Liver (tissue), 9 donors: ENCODE results near the gene RTN4RL1. TPM values are rescaled to one million over a fixed set of nuclear protein-coding genes. Genes with fewer than 3 reads are reported as not detected.
A peak's percentile ranks its signal among the peaks of the same experiment; 100 is the strongest.
"Not testable (repeated sequence)": the region's sequence is repeated elsewhere in the genome, so short reads cannot be mapped to it uniquely, and the experiment has no call there.

ENCODE experiments used
- DNase-seq: peaks from one replicate; pipeline ENCODE4 v3.0.0-alpha.2; 2017; ENCODE audit warnings: low spot score
- H3K27ac ChIP-seq, 2 donors: one replicate each; pipeline ENCODE4 v1.7.0; 2013; ENCODE audit warnings: inconsistent platforms in 2 of 2, low read length in 2 of 2, control low read depth in 1 of 2, low read depth in 1 of 2, mild to moderate bottlenecking in 1 of 2
- H3K27me3 ChIP-seq, 4 donors: one replicate each; pipeline versions ENCODE4 v1.6.1 to v1.7.0; 2013; ENCODE audit warnings: low read length in 3 of 4, inconsistent platforms in 1 of 4, mild to moderate bottlenecking in 1 of 4, moderate library complexity in 1 of 4; ENCODE audit not compliant: control insufficient read depth in 4 of 4, insufficient read depth in 4 of 4
- H3K36me3 ChIP-seq, 4 donors: one replicate each; pipeline versions ENCODE4 v1.6.1 to v1.7.0; 2013; ENCODE audit warnings: low read length in 3 of 4, mild to moderate bottlenecking in 3 of 4, low read depth in 1 of 4, moderate library complexity in 1 of 4; ENCODE audit not compliant: control insufficient read depth in 4 of 4, insufficient read depth in 3 of 4
- H3K4me1 ChIP-seq, 4 donors: one replicate each; pipeline versions ENCODE4 v1.6.1 to v1.7.0; 2013; ENCODE audit warnings: low read length in 3 of 4, mild to moderate bottlenecking in 3 of 4, moderate library complexity in 1 of 4; ENCODE audit not compliant: control insufficient read depth in 4 of 4, insufficient read depth in 4 of 4
- H3K4me3 ChIP-seq, 3 donors: one replicate each; pipeline versions ENCODE4 v1.6.1 to v1.7.0; 2013; ENCODE audit warnings: low read length in 3 of 3, control low read depth in 1 of 3, low read depth in 1 of 3, mild to moderate bottlenecking in 1 of 3
- H3K9ac ChIP-seq, 2 donors: one replicate each; pipeline ENCODE4 v1.7.0; 2013; ENCODE audit warnings: low read length in 2 of 2, mild to moderate bottlenecking in 2 of 2, moderate library complexity in 2 of 2, control low read depth in 1 of 2, low read depth in 1 of 2
- H3K9me3 ChIP-seq, 4 donors: one replicate each; pipeline versions ENCODE4 v1.6.1 to v1.7.0; 2013; ENCODE audit warnings: low read length in 3 of 4; ENCODE audit not compliant: control insufficient read depth in 4 of 4
- EGR1 ChIP-seq, 2 donors: IDR thresholded peaks; 2 replicates each; pipeline ENCODE4 v1.6.1; 2016 to 2018; ENCODE audit warnings: antibody characterized with exemption in 2 of 2, low read depth in 2 of 2
- FOXA1 ChIP-seq: IDR thresholded peaks from 2 replicates; pipeline ENCODE4 v1.6.1; 2016; ENCODE audit warnings: antibody characterized with exemption
- GABPA ChIP-seq, 2 donors: IDR thresholded peaks in 1 of 2; conservative IDR thresholded peaks in 1 of 2; 2 replicates each; pipeline ENCODE4 v1.6.1; 2016; ENCODE audit warnings: antibody characterized with exemption in 2 of 2, mild to moderate bottlenecking in 1 of 2, moderate library complexity in 1 of 2
- HNF4A ChIP-seq, 2 donors: conservative IDR thresholded peaks; 2 replicates each; pipeline ENCODE4 v1.6.1; 2016; ENCODE audit warnings: antibody characterized with exemption in 2 of 2, mild to moderate bottlenecking in 2 of 2
- JUND ChIP-seq, 2 donors: IDR thresholded peaks; 2 replicates each; pipeline ENCODE4 v1.6.1; 2016; ENCODE audit warnings: antibody characterized with exemption in 2 of 2
- NR2F2 ChIP-seq: IDR thresholded peaks from 2 replicates; pipeline ENCODE4 v1.6.1; 2016; ENCODE audit warnings: antibody characterized with exemption
- RAD21 ChIP-seq, 2 donors: IDR thresholded peaks; 2 replicates each; pipeline ENCODE4 v1.6.1; 2016; ENCODE audit warnings: antibody characterized with exemption in 2 of 2, mild to moderate bottlenecking in 2 of 2
- RXRA ChIP-seq, 2 donors: IDR thresholded peaks; 2 replicates each; pipeline ENCODE4 v1.6.1; 2017 to 2018; ENCODE audit warnings: antibody characterized with exemption in 2 of 2, mild to moderate bottlenecking in 1 of 2
- SP1 ChIP-seq: IDR thresholded peaks from 2 replicates; pipeline ENCODE4 v1.6.1; 2018; ENCODE audit warnings: antibody characterized with exemption, mild to moderate bottlenecking
- TAF1 ChIP-seq: conservative IDR thresholded peaks from 2 replicates; pipeline ENCODE4 v1.6.1; 2016; ENCODE audit warnings: antibody characterized with exemption, mild to moderate bottlenecking
- YY1 ChIP-seq: IDR thresholded peaks from 2 replicates; pipeline ENCODE4 v1.6.1; 2016; ENCODE audit warnings: antibody characterized with exemption, mild to moderate bottlenecking
- WGBS: extraction: QIAGEN DNeasy Blood & Tissue Kit; methylation state at CpG from one replicate; pipeline ENCODE4 v1.1.7; 2013; 5-methylcytosine and 5-hydroxymethylcytosine counted together
- polyA plus RNA-seq, 2 donors: library from polyadenylated mRNA; stranded (reverse) in 1 of 2; unstranded in 1 of 2; fragments of 200-250 nt in 1 of 2; fragments of >200 nt in 1 of 2; fragmentation: Nextera tagmentation in 1 of 2; extraction: Ambion mirVana in 1 of 2; gene quantifications; one replicate each; pipeline versions ENCODE4 v1.2.1 to v1.2.3, GENCODE V29; 2013 to 2015
- total RNA-seq, 2 donors: library from RNA; depleted of rRNA; stranded (reverse); fragments of >200 nt; gene quantifications; one replicate each; pipeline ENCODE4 v1.2.3, GENCODE V29; 2014
- TF ChIP-seq, protein P1 (sequence below): IDR thresholded peaks from 2 replicates; pipeline ENCODE4 v1.6.1; 2016; ENCODE audit warnings: antibody characterized with exemption
- TF ChIP-seq, protein P2 (sequence below): IDR thresholded peaks from 2 replicates; pipeline ENCODE4 v1.6.1; 2016; ENCODE audit warnings: antibody characterized with exemption, mild to moderate bottlenecking
- TF ChIP-seq, protein P3 (sequence below): IDR thresholded peaks from 2 replicates; pipeline ENCODE4 v1.6.1; 2016; ENCODE audit warnings: antibody characterized with exemption
- TF ChIP-seq, protein P4 (sequence below): IDR thresholded peaks from 2 replicates; pipeline ENCODE4 v1.6.1; 2016; ENCODE audit warnings: antibody characterized with exemption
- donor health status: healthy.
- donor health status: healthy.
- donor health status: healthy.
- donor health status: healthy.
- donor health status: healthy.

Gene RTN4RL1
- total and polyA plus RNA-seq, 4 donors = 0.04 to 5.4 (median 1.2) TPM

DNA sequence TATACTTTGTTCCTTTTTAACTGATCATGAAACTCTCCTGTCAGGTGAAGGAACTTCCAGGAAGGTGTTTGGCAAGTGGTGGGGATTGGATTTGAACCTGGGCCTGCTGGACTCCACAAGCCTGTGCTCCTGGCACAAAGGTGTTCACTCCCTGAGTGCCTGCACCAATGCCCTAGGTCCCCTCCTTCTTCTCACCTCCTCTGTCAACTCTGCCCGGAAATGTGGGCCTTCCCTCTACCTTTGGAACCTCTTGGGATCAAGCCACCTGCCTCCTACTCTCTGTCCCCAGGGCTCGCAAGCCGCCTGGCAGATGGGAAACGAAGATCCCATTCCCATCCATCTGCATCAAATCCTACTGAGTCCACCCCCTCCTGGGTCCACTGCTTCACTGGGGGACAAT, 40.0 kb downstream of the RTN4RL1 start:
- no peak overlapping the region for H3K27ac ChIP-seq
- no peaks in the 10 kb centered on the region for H3K27me3 ChIP-seq
- H3K4me3 ChIP-seq = no peak overlapping the region
- WGBS = 49% methylated on average over 4 of the region's 4 CpGs
- H3K9me3 ChIP-seq = no peaks in the 10 kb centered on the region
- no peak for DNase-seq
- H3K4me1 ChIP-seq = peaks cover 0 to 12% (median 4%) of the 10 kb centered on the region in 4 donors
- no peaks in the 10 kb centered on the region for H3K36me3 ChIP-seq
- no peak overlapping the region for H3K9ac ChIP-seq
- TF ChIP-seq TAF1 (no peak), RXRA (IDR thresholded peaks at IDR 0.05) (peak in 1 of 2 donors; percentile 29), HNF4A (conservative IDR thresholded peaks at IDR 0.05) (peak in 1 of 2 donors; percentile 27)

DNA sequence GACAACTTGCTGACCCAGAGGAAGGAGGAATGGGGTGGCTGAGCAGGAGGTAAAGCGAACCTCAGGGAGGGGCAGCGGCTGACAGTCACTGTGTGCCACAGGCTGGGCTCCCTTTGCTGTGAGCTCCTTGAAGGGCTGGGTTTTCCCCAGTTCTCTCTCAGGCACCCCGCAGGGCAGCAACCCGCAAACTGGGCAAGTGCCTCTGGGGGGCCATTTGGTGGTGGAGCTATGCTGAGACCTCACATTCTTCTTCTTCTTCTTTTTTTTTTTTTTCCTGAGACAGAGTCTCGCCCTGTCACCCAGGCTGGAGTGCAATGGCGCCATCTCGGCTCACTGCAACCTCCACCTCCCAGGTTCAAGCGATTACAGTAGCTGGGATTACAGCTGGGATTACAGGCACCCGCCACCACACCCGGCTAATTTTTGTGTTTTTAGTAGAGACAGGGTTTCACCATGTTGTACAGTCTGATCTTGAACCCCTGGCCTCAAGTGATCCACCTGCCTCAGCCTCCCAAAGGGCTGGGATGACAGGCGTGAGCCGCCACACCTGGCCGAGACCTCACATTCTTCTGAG, 42.3 kb downstream of the RTN4RL1 start:
- 91% methylated on average over 13 of the region's 13 CpGs for WGBS
- H3K36me3 ChIP-seq, H3K27me3 ChIP-seq, DNase-seq, H3K9ac ChIP-seq, H3K27ac ChIP-seq, H3K4me3 ChIP-seq, H3K9me3 ChIP-seq: not testable (repeated sequence)
- peaks cover 2 to 32% (median 22%) of the 10 kb centered on the region in 4 donors for H3K4me1 ChIP-seq

DNA sequence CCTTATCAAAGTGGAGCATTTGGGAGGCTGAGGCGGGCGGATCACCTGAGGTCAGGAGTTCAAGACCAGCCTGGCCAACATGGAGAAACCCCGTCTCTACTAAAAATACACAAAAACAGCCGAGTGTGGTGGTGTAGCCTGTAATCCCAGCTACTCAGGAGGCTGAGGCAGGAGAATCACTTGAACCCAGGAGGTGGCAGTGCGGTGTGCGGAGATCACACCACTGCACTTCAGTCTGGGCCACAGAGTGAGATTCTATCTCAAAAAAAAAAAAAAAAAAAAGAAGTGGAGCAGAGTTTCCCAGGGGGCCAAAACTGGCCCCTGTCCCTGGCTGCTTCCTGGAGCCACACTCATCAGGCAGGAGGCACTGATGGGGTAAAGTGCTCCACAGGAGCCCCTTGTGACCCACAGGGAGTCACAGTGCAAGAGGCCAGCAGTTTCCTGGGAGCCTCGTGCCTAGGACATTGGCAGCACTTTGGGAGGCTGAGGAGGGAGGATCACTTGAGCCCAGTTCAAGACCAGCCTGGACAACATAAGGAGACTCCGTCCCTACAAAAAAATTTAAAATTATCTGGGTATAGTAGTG, 44.4 kb downstream of the RTN4RL1 start:
- H3K27me3 ChIP-seq = no peaks in the 10 kb centered on the region
- H3K4me3 ChIP-seq = no peak overlapping the region
- no peak overlapping the region for H3K9ac ChIP-seq
- H3K4me1 ChIP-seq = peaks cover 2 to 41% (median 28%) of the 10 kb centered on the region in 4 donors
- no peaks in the 10 kb centered on the region for H3K36me3 ChIP-seq
- WGBS = 88% methylated on average over 8 of the region's 8 CpGs
- H3K27ac ChIP-seq = no peak overlapping the region
- TF ChIP-seq, protein P1, sequence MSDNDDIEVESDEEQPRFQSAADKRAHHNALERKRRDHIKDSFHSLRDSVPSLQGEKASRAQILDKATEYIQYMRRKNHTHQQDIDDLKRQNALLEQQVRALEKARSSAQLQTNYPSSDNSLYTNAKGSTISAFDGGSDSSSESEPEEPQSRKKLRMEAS = no peak
- TF ChIP-seq RAD21 (IDR thresholded peaks at IDR 0.05) (peak in 1 of 2 donors; percentile 5), SP1 (no peak)
- no peak for DNase-seq
- H3K9me3 ChIP-seq = no peaks in the 10 kb centered on the region

DNA sequence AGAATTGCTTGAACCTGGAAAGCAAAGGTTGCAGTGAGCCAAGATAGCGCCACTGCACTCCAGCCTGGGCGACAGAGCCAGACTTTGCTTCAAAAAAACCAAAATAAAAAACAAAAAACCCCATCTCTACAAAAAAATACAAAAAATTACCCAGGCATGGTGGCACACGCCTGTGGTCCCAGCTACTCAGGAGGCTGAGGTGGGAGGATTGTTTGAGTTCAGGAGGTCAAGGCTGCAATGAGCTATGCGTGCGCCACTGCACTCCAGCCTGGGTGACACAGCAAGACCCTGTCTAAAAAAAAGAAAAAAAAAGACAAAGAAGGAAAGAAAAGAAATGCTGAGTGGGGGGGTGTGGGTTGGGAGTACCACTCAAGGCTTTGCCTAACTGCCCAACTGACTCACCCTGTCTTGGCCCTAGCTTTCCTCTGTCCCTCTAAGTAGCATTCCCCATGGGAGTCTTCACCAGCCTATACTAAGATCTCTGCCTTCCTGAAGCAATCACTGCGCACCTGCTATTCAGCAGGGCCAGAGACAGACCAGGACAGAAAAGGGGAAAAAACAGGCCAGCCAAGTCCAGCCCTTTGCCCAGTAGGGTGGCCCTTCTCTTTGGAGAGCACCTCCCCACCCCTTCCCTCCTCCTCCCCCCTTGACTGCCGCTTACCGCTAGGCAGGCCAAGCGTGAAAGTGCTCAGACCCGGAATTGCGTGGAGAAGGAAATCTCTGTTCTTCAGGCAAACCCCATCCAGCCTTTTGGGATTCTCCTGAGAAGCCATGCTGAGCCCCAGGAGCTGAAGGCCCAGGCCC, 45.8 kb downstream of the RTN4RL1 start:
- Histone ChIP-seq H3K9me3 (no peaks in the 10 kb centered on the region), H3K36me3 (no peaks in the 10 kb centered on the region), H3K27ac (peak overlapping the region; percentile 18 to 19), H3K4me1 (peaks cover 3 to 41% (median 28%) of the 10 kb centered on the region in 4 donors), H3K27me3 (no peaks in the 10 kb centered on the region), H3K9ac (no peak overlapping the region), H3K4me3 (no peak overlapping the region)
- 68% methylated on average over 11 of the region's 11 CpGs for WGBS
- DNase-seq = no peak
- TF ChIP-seq RAD21 (IDR thresholded peaks at IDR 0.05) (no peak), NR2F2 (no peak), TAF1 (no peak), YY1 (no peak), EGR1 (IDR thresholded peaks at IDR 0.05; ENCODE audit: low read depth in 2 of 2) (no peak), JUND (IDR thresholded peaks at IDR 0.05) (no peak), HNF4A (conservative IDR thresholded peaks at IDR 0.05) (no peak), GABPA (IDR thresholded peaks at IDR 0.05 in 1 of 2, conservative IDR thresholded peaks at IDR 0.05 in 1 of 2) (no peak), SP1 (no peak), RXRA (IDR thresholded peaks at IDR 0.05) (no peak), FOXA1 (no peak)
- TF ChIP-seq, protein P2, sequence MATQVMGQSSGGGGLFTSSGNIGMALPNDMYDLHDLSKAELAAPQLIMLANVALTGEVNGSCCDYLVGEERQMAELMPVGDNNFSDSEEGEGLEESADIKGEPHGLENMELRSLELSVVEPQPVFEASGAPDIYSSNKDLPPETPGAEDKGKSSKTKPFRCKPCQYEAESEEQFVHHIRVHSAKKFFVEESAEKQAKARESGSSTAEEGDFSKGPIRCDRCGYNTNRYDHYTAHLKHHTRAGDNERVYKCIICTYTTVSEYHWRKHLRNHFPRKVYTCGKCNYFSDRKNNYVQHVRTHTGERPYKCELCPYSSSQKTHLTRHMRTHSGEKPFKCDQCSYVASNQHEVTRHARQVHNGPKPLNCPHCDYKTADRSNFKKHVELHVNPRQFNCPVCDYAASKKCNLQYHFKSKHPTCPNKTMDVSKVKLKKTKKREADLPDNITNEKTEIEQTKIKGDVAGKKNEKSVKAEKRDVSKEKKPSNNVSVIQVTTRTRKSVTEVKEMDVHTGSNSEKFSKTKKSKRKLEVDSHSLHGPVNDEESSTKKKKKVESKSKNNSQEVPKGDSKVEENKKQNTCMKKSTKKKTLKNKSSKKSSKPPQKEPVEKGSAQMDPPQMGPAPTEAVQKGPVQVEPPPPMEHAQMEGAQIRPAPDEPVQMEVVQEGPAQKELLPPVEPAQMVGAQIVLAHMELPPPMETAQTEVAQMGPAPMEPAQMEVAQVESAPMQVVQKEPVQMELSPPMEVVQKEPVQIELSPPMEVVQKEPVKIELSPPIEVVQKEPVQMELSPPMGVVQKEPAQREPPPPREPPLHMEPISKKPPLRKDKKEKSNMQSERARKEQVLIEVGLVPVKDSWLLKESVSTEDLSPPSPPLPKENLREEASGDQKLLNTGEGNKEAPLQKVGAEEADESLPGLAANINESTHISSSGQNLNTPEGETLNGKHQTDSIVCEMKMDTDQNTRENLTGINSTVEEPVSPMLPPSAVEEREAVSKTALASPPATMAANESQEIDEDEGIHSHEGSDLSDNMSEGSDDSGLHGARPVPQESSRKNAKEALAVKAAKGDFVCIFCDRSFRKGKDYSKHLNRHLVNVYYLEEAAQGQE = no peak
- TF ChIP-seq, protein P1 = no peak
- TF ChIP-seq, protein P3, sequence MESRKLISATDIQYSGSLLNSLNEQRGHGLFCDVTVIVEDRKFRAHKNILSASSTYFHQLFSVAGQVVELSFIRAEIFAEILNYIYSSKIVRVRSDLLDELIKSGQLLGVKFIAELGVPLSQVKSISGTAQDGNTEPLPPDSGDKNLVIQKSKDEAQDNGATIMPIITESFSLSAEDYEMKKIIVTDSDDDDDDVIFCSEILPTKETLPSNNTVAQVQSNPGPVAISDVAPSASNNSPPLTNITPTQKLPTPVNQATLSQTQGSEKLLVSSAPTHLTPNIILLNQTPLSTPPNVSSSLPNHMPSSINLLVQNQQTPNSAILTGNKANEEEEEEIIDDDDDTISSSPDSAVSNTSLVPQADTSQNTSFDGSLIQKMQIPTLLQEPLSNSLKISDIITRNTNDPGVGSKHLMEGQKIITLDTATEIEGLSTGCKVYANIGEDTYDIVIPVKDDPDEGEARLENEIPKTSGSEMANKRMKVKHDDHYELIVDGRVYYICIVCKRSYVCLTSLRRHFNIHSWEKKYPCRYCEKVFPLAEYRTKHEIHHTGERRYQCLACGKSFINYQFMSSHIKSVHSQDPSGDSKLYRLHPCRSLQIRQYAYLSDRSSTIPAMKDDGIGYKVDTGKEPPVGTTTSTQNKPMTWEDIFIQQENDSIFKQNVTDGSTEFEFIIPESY = no peak
- TF ChIP-seq, protein P4, sequence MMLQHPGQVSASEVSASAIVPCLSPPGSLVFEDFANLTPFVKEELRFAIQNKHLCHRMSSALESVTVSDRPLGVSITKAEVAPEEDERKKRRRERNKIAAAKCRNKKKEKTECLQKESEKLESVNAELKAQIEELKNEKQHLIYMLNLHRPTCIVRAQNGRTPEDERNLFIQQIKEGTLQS = no peak
